ENCODE results near the gene HOXA7.

The HOXA7 gene

DNA sequence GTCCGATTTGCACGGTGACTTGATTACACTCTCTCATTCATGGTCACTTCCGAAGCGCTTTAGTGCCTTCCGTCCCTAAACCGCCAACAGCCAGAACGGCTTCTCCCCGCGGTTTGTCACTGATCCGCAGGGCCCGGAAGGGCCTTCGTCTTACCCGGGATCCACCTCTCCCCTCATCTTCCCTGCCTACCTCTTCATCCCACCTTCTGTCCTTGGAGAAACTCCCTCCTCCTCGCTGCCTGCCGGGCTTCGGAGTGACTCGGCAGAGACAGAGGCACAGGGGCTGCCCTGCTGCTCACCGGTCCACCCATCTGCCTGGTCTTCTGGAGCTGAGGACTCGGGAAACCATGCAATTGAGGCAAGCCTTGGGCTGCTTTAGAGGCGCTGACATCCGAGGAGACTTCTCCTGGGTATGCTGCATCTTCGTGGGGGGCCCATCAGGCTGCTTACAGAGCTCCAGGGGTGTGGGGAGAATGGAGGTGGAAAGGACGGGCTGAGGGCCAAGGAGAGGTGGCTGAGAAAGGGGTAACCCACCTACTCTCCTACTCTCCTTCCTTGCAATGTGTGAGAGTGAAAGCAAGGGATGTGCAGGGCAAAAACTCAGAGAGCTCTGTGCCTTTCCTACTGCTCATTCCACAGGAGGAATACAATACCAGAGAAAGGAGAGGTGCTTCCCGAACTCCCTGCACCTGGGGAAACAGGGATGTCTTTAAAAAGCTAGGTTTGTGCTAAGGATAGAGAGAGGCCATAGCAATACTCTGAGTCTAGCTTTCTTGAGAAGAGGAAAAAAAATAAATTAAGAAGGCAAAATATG, 29.6 kb upstream of the HOXA7 start:
- no peak for TF ChIP-seq FOXP2 (optimal IDR thresholded peaks at IDR 0.05; ENCODE audit: borderline replicate concordance, extremely low read depth, extremely low read length, insufficient read depth)
- TF ChIP-seq, protein P1, sequence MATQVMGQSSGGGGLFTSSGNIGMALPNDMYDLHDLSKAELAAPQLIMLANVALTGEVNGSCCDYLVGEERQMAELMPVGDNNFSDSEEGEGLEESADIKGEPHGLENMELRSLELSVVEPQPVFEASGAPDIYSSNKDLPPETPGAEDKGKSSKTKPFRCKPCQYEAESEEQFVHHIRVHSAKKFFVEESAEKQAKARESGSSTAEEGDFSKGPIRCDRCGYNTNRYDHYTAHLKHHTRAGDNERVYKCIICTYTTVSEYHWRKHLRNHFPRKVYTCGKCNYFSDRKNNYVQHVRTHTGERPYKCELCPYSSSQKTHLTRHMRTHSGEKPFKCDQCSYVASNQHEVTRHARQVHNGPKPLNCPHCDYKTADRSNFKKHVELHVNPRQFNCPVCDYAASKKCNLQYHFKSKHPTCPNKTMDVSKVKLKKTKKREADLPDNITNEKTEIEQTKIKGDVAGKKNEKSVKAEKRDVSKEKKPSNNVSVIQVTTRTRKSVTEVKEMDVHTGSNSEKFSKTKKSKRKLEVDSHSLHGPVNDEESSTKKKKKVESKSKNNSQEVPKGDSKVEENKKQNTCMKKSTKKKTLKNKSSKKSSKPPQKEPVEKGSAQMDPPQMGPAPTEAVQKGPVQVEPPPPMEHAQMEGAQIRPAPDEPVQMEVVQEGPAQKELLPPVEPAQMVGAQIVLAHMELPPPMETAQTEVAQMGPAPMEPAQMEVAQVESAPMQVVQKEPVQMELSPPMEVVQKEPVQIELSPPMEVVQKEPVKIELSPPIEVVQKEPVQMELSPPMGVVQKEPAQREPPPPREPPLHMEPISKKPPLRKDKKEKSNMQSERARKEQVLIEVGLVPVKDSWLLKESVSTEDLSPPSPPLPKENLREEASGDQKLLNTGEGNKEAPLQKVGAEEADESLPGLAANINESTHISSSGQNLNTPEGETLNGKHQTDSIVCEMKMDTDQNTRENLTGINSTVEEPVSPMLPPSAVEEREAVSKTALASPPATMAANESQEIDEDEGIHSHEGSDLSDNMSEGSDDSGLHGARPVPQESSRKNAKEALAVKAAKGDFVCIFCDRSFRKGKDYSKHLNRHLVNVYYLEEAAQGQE (IDR thresholded peaks at IDR 0.05; ENCODE audit: insufficient read depth in 1 of 2, low read depth in 2 of 2, low read length in 2 of 2) = no peak
- TF ChIP-seq SIN3A (IDR thresholded peaks at IDR 0.05; ENCODE audit: borderline replicate concordance, insufficient read depth, low read length) = no peak
- no peak for TF ChIP-seq POLR2AphosphoS5 (IDR thresholded peaks at IDR 0.05; ENCODE audit: low read depth, low read length)
- TF ChIP-seq TAF1 (IDR thresholded peaks at IDR 0.05; ENCODE audit: borderline replicate concordance, insufficient read depth, low read length) = no peak

DNA sequence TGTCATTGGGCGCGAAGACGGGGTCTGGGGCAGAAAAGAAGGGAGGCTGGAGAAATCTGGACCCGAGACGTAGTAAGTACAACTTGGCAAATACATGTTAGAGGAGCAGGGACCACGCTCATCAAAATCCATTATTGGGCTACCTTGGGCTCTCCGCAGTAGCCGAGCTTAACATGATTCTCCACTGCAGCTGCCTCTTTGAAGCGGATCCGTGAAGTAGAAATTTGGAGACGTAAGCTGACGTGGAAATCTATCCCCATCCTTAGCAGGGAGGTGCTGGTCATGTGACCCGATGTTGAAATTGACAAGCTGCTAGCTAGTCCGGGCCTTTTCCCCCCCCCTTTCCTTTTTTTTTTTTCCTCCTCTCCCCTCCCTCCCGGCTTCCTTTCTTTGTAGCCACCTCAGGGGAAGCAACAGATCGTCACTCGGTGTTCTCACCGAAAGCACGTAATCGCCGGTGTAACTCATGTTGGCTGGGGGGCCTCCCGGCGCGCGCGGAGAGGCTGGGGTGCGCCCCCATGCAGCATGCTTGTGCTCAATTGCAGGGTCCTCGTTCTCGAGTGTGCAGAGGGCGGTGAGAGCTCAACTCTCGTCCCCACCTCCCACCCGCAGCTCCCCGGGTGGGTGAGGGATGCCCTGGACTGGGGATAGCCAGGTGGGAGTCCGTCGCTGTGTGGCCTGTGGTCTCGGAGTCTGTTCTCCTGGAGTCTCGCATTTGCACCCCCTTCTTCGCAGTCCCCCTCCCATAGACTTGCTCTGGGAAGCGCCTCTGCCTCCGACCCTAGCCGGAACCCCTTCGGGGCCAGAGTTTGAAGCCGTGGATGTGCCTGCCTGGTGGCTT, 28.8 kb upstream of the HOXA7 start, which contains the start of gene HOXA11:
HOXA11 (minus strand) TSS at position 220 of the 841 bp plus-strand sequence; CDS start at position 132, 88 bp downstream.
- no peak for TF ChIP-seq FOXP2 (optimal IDR thresholded peaks at IDR 0.05; ENCODE audit: borderline replicate concordance, extremely low read depth, extremely low read length, insufficient read depth)
- TF ChIP-seq POLR2AphosphoS5 (IDR thresholded peaks at IDR 0.05; ENCODE audit: low read depth, low read length) = no peak
- TF ChIP-seq, protein P1 (IDR thresholded peaks at IDR 0.05; ENCODE audit: insufficient read depth in 1 of 2, low read depth in 2 of 2, low read length in 2 of 2) = no peak
- no peak for TF ChIP-seq TAF1 (IDR thresholded peaks at IDR 0.05; ENCODE audit: borderline replicate concordance, insufficient read depth, low read length)
- no peak for TF ChIP-seq SIN3A (IDR thresholded peaks at IDR 0.05; ENCODE audit: borderline replicate concordance, insufficient read depth, low read length)

DNA sequence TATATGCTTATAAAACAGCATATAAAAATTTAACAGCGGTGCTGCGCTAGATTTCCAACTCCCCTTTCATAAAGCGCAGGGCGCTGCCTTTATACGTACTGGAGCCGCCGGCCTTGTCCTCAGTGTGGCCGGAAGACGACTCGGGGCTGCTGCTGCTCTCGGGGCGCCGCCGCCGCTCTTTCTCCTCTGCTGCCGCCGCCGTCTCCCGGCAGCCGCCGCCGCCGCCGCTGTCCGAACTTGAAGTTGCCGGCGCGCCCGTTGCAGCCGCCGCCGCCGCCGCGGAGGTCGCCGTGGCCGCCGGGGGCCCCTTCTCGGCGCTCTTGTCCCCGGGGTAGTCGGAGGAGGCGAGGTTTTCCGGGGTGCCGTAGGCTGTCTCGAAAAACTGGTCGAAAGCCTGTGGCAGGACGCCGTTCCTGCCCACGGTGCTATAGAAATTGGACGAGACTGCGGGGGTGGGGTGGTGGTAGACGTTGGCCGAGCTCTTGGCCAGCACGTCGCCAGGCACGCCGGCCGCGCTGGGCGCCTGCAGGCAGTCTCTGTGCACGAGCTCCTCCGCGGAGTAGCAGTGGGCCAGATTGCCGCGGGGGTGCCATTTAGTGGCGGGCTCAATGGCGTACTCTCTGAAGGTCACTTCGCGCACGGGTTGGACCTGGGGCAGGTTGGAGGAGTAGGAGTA, 28.0 kb upstream of the HOXA7 start:
- TF ChIP-seq TAF1 (IDR thresholded peaks at IDR 0.05; ENCODE audit: borderline replicate concordance, insufficient read depth, low read length) (no peak), FOXP2 (optimal IDR thresholded peaks at IDR 0.05; ENCODE audit: borderline replicate concordance, extremely low read depth, extremely low read length, insufficient read depth) (no peak), SIN3A (IDR thresholded peaks at IDR 0.05; ENCODE audit: borderline replicate concordance, insufficient read depth, low read length) (no peak), POLR2AphosphoS5 (IDR thresholded peaks at IDR 0.05; ENCODE audit: low read depth, low read length) (no peak)
- TF ChIP-seq, protein P1 (IDR thresholded peaks at IDR 0.05; ENCODE audit: insufficient read depth in 1 of 2, low read depth in 2 of 2, low read length in 2 of 2) = no peak

DNA sequence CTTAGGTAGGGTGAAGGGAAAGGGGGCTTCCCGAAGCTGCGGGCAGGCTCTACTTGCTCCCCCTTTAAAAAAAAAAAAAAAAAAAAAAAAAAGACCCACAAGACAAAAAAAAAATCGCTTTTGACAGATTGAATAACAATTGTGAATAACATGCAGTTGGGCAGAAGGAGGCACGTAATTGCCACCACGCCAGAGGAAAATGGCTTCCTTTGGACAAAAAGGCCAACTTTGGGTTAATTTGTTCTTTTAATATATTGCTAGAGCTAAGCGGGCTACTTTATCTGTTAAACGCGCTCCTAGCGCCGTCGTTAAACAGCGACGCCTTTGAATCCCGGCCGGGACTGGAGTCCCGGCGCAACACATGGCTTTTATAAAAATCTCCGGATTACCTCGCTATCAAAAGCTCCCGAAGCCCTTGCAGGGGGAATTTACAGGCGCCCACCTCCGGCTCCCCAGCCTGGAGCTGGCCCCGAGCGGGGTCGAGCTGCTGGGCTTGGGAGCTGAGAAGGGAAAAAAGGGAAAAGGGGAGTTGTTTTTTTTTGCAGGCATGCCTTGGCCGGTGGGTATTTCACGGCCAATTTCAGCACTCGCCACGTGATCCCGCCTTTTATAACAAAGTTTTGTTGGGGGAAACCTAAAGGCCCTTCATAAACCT, 27.3 kb upstream of the HOXA7 start:
- no peak for TF ChIP-seq SIN3A (IDR thresholded peaks at IDR 0.05; ENCODE audit: borderline replicate concordance, insufficient read depth, low read length)
- TF ChIP-seq, protein P1 (IDR thresholded peaks at IDR 0.05; ENCODE audit: insufficient read depth in 1 of 2, low read depth in 2 of 2, low read length in 2 of 2) = no peak
- no peak for TF ChIP-seq TAF1 (IDR thresholded peaks at IDR 0.05; ENCODE audit: borderline replicate concordance, insufficient read depth, low read length)
- no peak for TF ChIP-seq FOXP2 (optimal IDR thresholded peaks at IDR 0.05; ENCODE audit: borderline replicate concordance, extremely low read depth, extremely low read length, insufficient read depth)
- TF ChIP-seq POLR2AphosphoS5 (IDR thresholded peaks at IDR 0.05; ENCODE audit: low read depth, low read length) = no peak
